DND-41 (cell line): ENCODE results near the gene CDC14A.

ENCODE experiments used
- CTCF ChIP-seq: IDR thresholded peaks from 2 replicates; pipeline ENCODE4 v1.5.1; 2012; ENCODE audit warnings: borderline replicate concordance, low read length, moderate library complexity, mild to moderate bottlenecking; ENCODE audit not compliant: poor library complexity, severe bottlenecking; ENCODE audit errors: extremely low read depth
- EZH2 ChIP-seq: IDR thresholded peaks from 3 replicates; pipeline ENCODE4 v1.6.1; 2012; ENCODE audit warnings: borderline replicate concordance, low read depth, mild to moderate bottlenecking, moderate library complexity, low read length, inconsistent platforms; ENCODE audit not compliant: severe bottlenecking

GRCh38 chr1:100565533-100565932 is 213.2 kb downstream of the CDC14A start:
- no peak for TF ChIP-seq EZH2
- TF ChIP-seq CTCF: no peak
